ENCODE data around the gene NIT2.
"Not testable (repeated sequence)": the region's sequence is repeated elsewhere in the genome, so short reads cannot be mapped to it uniquely, and the experiment has no call there.

NIT2 gene, protein sequence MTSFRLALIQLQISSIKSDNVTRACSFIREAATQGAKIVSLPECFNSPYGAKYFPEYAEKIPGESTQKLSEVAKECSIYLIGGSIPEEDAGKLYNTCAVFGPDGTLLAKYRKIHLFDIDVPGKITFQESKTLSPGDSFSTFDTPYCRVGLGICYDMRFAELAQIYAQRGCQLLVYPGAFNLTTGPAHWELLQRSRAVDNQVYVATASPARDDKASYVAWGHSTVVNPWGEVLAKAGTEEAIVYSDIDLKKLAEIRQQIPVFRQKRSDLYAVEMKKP

DNA sequence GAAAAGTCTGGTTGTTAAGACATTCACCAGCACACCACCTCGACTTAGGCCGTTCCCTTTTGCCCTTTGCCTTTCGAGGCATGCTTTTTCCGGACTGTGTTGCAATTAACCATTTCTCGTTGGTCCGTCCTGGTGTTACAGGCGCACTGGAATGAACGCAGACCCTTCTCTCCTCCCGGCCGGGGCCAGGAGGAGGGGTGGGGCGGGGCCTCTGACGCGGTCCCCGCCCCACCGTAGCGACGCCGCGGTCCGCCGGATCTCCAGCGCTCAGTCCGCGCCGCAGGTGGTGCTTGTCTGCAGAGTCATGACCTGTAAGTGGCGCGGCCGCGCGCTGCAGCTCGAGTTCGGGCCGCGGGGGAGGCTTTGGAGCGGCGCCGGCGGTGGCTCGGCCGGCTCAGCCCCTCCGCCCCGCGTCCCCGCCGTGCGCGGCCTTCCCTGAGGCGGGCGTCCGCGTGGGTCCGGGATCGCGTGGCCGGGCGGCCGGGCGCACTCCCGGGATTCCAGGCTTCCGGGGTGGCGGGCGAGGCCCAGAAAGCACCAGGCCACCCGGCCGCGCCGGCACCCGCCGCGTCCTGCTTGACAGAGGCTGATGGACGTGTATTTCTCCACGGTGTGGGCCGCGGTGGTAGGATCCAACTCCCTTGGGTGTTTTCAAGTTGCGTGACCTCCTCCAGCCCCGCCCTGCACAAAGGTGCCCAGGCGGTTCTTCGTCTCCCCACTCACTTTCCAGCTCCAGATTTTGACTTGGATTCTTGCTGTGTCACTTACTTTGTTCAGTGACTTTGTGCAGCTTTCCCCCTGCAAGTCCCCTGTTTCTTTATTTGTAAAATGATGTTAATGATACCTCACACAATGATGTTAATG lies at the start of gene NIT2:
Gene NIT2, plus strand, starts transcription at position 270 of the 864 bp plus-strand sequence. Its CDS starts 35 bp downstream, at position 305.
- DNase-seq (ENCODE audit: low read depth, low spot score) = peak; percentile 60

DNA sequence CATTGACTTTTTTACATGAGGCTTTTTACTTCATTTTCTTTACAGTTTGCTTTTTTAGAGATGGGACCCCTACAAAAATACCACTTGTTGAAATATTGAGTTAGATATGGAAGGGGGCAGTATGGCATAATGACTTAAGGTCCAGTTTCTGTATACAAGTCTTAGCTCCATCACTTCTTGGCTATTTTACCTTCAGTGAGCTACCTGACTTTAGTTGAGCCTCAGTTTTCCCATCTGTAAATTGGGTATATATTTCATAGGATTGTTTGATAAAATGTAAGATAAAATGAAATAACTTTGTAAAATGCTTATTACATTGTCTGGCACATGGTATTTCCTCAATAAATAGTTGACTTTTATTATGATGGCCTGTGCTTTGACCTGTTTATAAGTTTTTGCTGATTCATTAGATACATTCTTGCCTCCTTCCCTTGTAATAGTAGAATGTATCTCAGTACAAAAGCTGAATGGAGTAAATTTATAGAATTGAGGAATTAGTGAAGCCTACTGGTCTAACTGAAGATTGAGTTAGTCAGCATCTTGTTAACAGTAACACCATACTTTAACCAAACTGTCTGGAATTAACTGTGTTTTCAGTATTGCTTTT lies 46.2 kb upstream of the NIT2 start:
- DNase-seq (ENCODE audit: low read depth, low spot score) = no peak

DNA sequence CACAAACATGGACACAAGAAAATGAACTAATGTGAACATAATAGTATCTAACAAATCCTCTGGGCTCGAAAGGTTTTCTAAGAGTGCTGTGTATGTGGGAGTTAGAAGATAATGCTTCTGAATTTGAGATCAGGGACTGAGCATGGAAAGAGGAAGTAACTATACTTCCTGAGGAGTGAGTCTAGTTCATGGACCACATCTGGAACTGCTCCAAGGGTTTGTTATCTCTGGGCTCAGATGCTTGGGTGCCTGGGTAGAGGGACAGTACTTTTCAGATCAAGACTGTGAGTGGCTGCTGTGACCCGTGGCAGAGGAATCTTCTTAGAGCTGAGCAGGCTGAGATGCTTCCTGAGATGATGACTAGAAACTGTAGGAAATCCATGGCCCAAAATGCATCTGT lies 45.2 kb upstream of the NIT2 start:
- DNase-seq (ENCODE audit: low read depth, low spot score) = no peak

GRCh38 chr3:100295089-100295488 lies 39.5 kb upstream of the NIT2 start:
- DNase-seq (ENCODE audit: low read depth, low spot score) = no peak

GRCh38 chr3:100297784-100298183 lies 36.8 kb upstream of the NIT2 start:
- DNase-seq (ENCODE audit: low read depth, low spot score) = no peak

- no peak for DNase-seq (ENCODE audit: low read depth, low spot score)
Measured at GRCh38 chr3:100299016-100299415, 35.5 kb upstream of the NIT2 start.

DNA sequence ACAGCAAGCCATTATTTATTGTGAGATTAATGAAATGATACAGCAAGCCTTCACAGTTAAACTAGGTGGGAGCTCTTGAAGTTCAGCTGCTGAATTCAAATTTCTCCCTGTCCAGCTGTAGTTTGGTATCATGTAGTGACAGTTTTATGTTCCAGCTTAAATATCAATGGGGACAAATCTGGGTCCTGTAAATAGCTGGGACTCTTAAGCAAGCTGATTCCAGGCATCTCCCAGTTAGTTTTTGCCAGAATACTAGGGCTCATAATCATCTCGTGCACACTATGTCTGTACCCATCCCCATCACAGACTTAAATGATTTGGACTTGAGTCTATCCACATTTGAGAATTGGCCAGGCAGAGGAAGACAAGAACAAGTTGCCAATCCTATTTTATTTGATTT lies 27.9 kb upstream of the NIT2 start:
- DNase-seq (ENCODE audit: low read depth, low spot score) = no peak

GRCh38 chr3:100310355-100310965 lies 24.1 kb upstream of the NIT2 start:
- no peak for DNase-seq (ENCODE audit: low read depth, low spot score)

- no peak for DNase-seq (ENCODE audit: low read depth, low spot score)
Measured at GRCh38 chr3:100311011-100311410, 23.5 kb upstream of the NIT2 start.

DNA sequence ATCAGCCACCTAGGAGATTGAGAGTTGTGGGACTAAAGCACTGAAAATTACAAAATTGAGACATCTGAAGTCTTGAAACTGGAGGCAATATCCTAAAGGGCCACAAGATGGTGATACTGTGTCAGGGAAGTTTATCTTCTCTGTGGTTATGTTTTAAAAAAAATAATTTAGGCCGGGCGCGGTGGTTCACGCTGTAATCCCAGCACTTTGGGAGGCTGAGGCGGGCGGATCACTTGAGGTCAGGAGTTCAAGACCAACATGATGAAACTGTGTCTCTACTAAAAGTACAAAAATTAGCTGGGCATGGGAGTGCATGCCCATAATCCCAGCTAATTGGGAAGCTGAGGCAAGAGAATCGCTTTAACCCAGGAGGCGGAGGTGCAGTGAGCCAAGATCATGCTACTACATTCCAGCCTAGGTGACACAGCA lies 17.9 kb upstream of the NIT2 start:
- peak; percentile 15 for DNase-seq (ENCODE audit: low read depth, low spot score)

DNA sequence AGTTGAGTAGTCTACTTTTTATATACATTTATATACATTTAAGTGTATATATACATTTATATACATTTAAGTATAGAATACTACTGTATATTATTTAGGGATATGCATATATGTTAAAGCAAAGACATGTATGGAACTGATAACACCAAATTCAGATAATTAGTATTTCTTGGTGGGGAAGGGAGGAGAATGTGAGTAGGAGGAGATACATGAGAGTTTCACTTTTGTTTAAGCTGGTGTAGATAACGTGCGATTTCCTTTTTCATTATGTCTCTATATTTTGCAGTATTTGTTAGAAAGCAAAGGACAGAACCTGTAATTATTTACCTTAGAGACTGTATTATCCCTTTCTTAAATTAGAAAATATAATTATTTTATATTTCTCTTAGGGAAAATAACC lies 16.6 kb upstream of the NIT2 start:
- DNase-seq (ENCODE audit: low read depth, low spot score) = no peak

DNA sequence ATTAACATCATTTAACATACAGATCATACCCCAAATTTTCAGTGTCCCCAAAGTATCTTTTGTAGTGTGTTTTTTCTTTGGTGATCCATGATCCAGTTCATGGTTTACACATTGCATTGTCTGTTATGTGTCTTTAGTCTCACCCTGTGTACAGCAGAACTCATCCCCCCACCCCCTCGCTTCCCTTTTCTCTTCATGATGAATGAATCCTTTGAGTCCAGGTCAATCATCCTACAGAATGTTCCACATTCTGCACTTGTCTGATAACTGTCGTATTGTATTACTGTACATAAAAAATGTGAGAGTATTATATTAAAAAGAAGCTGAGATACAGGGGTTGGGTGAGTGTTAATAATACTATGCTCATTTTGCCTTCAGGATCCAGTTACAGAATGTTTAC lies 14.6 kb upstream of the NIT2 start:
- no peak for DNase-seq (ENCODE audit: low read depth, low spot score)

- no peak for DNase-seq (ENCODE audit: low read depth, low spot score)
Measured at GRCh38 chr3:100324044-100324443, 10.5 kb upstream of the NIT2 start.

GRCh38 chr3:100325827-100326226 lies 8.7 kb upstream of the NIT2 start:
- no peak for DNase-seq (ENCODE audit: low read depth, low spot score)

- not testable (repeated sequence) for DNase-seq (ENCODE audit: low read depth, low spot score)
Measured at GRCh38 chr3:100327377-100327776, 7.2 kb upstream of the NIT2 start.

DNA sequence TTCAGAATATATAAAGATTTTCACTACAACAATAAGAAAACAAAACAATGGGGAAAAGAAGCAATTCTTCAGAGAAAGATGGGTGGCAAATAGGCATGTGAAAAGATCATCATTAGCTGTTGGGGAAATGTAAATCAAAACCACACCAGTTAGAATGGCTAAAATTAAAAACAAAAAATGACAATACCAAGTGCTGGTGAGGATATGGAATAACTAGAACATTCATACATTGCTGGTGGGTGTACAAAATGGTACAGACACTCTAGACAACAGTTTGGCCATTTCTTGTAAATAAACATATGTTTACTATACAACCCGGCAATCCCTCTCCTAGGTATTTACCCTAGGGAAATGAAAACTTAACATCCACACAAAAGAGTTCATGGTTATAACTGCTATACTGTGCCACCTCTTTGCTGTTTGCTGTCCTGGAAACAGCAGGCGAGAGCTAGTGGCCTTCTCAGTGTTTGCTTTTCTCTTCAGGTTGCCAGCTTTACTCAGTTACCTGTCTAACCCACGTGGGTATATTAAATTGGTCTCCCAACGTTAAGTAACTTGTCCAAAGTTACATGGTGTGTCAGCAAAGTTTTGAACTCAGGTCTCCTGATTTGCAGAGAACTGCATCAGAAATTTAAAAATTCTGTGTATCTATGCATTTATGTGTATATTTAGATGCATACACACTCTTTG lies 4.6 kb upstream of the NIT2 start:
- no peak for DNase-seq (ENCODE audit: low read depth, low spot score)

DNA sequence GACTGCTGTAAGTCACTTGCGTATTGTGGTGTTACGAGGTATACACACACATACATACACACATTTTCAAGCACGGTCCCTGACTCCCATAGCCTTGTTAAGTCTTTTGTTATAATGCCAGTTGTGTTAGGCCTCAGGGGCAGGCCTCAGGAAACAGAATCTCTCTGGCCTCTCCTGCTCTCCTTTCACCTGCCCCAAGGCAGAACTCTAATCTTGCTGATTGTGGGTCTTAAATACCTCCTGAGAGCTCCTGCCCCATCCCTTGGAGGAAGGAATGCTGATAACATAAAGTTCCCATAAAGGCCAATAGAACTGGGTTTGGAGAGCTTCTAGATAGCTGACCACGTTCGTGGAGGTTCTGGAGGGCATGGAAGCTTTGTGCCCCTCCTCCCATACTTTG lies 3.9 kb upstream of the NIT2 start:
- DNase-seq (ENCODE audit: low read depth, low spot score) = no peak

GRCh38 chr3:100331660-100332059 lies 2.9 kb upstream of the NIT2 start:
- no peak for DNase-seq (ENCODE audit: low read depth, low spot score)

- DNase-seq (ENCODE audit: low read depth, low spot score) = no peak
Measured at GRCh38 chr3:100333051-100333450, 1.5 kb upstream of the NIT2 start.

DNA sequence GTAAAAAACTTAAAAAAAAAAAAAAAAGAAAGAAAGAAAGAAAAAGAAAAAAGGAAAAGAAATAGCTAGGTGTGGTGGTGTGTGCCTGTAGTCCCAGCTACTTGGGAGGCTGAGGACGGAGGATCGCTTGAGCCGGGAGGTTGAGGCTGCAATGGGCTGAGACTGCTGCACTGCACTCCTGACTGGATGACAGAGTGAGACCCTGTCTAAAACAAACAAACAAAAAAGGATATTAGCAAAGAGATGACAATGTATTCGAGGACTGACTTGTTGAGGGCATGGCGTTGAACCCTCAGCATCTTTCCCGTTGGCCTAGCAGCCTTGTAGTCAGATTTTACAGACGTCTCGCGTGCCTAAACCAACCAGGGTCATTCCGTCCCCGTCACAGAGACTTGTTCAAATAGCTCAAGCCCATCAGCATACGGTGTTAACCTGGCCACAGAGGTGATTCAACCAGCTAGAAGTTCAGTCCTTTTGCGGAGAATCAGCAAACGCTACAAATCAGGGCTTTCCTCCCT lies 528 bp upstream of the NIT2 start:
- DNase-seq (ENCODE audit: low read depth, low spot score) = no peak

DNA sequence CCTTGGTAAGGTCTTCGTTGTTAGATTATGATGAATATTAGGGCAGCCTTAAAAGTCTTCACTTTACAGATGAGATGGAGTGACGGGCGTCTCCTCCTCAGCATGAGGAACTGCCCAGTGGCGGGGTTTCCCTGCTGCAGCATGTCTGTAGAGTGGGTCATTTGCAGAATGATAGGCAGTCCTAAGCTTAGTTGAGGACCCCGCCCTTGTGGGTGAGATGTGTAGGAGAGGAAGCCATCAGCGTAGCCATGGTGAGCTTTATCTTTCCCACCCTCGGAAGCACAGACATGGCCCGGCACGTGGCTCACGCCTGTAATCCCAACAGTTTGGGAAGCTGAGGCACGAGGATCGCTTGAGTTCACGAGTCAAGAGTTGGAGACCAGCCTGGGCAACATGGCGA lies 877 bp downstream of the NIT2 start:
- DNase-seq (ENCODE audit: low read depth, low spot score) = no peak

Data from iPS DF 19.7 (cell line).